GM18498 (cell line): ENCODE data around the gene NOS2.
"Not testable (repeated sequence)": the region's sequence is repeated elsewhere in the genome, so short reads cannot be mapped to it uniquely, and the experiment has no call there.

Experiments used
- ATAC-seq: cut with Tn5 transposase; IDR thresholded peaks from one replicate; pipeline ENCODE4 v1.9.1; 2021; ENCODE audit warnings: mild to moderate bottlenecking, moderate library complexity; ENCODE audit not compliant: unreplicated experiment

Gene NOS2

GRCh38 chr17:27733773-27734172, 66.6 kb downstream of the NOS2 start:
- ATAC-seq, result no peak

DNA sequence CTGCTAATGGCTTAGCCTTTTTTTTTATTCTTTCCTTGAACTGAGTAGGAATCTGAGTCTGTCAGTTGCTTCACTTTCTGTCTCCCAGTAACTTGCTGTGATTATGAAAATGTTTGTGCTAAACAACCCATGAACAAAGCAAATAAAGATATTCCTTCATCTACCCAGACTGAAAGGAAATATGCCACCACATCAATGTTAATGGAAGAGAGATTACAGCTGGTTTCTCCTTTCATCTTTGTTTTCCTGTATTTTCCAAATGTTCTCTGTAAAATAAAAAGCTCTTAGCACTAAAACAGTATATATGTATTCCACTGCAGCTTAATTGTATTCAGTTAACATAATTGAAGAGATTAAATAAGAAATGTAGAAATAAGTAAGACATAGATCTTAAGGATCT, 67.6 kb downstream of the NOS2 start:
- ATAC-seq, result not testable (repeated sequence)

DNA sequence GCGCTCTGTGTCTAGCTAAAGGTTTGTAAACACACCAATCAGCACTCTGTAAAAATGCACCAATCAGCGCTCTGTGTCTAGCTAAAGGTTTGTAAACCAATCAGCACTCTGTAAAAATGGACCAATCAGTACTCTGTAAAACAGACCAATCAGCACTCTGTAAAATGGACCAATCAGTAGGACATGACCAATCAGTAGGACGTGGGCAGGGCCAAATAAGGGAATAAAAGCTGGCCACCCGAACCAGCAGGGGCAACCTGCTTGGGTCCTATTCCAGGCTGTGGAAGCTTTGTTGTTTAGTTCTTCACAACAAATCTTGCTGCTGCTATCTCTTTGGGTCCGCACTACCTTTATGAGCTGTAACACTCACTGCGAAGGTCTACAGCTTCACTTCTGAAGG, 74.3 kb downstream of the NOS2 start:
- ATAC-seq, result not testable (repeated sequence)

- no peak for ATAC-seq
These were observed 78.5 kb downstream of the NOS2 start for GRCh38 chr17:27721797-27722196.
